T-helper 1 cell treated with Interleukin-12 subunit alpha and Interleukin-12 subunit beta and Interleukin-4 antibody, amounts not matched to agents 30 μg/mL and 1 μg/mL, for 36 hours (primary cell): ENCODE results near the gene PLOD1.
A peak's percentile ranks its signal among the peaks of the same experiment; 100 is the strongest.

Source experiments
- H3K27ac Mint-ChIP-seq: one replicate; pipeline ENCODE4 v1.8.0; 2021; ENCODE audit warnings: mild to moderate bottlenecking, mixed read lengths
- H3K27me3 Mint-ChIP-seq: one replicate; pipeline ENCODE4 v1.8.0; 2021; ENCODE audit warnings: low read depth, mixed read lengths
- H3K36me3 Mint-ChIP-seq: one replicate; pipeline ENCODE4 v1.8.0; 2021; ENCODE audit warnings: low read depth, mixed read lengths
- H3K4me1 Mint-ChIP-seq: one replicate; pipeline ENCODE4 v1.8.0; 2021; ENCODE audit warnings: low read depth, mixed read lengths
- H3K4me3 Mint-ChIP-seq: one replicate; pipeline ENCODE4 v1.8.0; 2021; ENCODE audit warnings: mild to moderate bottlenecking, moderate library complexity, mixed read lengths
- H3K9me3 Mint-ChIP-seq: one replicate; pipeline ENCODE4 v1.8.0; 2021; ENCODE audit warnings: mixed read lengths

The PLOD1 gene

DNA sequence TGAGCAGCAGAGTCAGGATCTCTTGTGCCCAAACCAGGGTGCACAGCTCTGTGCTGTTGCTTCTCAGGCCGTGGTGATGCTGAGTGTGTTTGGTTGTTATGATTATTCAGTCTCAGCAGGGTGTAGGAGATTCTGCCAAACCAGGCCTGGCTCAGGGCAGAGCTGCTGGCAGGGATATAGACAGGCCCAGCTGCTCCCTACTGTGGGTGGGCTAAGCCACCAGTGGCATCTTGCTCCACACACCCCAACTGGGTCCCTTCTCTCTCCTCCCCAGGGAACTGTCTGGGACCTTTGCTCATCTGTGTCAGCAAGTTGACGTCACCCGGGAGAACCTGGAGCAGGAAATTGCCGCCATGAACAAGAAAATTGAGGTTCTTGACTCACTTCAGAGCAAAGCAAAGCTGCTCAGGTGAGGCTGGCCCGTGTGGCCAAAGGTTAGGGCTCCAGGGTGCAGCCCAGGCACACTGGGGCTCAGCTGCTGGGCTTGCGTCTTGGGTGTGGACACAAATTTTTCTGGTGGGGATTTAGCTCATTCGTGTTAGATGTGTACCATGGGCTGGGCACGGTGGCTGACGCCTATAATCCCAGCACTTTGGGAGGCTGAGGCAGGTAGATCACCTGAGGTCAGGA lies 74.9 kb downstream of the PLOD1 start:
- Mint-ChIP-seq H3K27me3 (no peaks in the 10 kb centered on the region), H3K36me3 (peaks cover 63% of the 10 kb centered on the region), H3K4me1 (peaks cover 33% of the 10 kb centered on the region)

GRCh38 chr1:12010746-12011570 lies 76.4 kb downstream of the PLOD1 start:
- Mint-ChIP-seq H3K4me3 (no peak overlapping the region), H3K27me3 (no peaks in the 10 kb centered on the region), H3K36me3 (peaks cover 54% of the 10 kb centered on the region), H3K9me3 (no peaks in the 10 kb centered on the region), H3K4me1 (peaks cover 34% of the 10 kb centered on the region), H3K27ac (peak overlapping the region; percentile 15)

More for the DNA sequence above, 74.9 kb downstream of the PLOD1 start:
- Mint-ChIP-seq H3K27ac (no peak overlapping the region), H3K9me3 (no peaks in the 10 kb centered on the region), H3K4me3 (no peak overlapping the region)

DNA sequence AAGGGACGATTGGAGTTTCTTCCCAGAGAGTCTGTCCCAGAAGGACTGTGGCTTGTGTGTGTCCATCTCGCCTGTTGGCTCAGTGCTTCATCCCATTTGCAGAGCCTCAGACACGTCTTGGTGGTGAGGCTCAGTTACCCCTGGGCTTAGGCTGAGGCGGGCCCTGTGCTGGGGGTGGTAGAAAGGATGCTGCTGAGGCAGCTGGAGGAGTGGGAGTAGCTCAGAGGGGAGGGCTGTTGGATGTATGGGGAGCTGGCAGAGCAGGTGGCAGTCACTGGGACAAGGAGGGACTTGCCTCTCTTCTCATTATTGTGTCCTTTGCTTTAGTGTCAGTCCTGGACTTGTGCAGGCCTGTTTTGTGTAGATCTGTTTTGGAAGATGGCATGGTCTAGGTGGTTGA lies 77.5 kb downstream of the PLOD1 start:
- peak overlapping the region; percentile 18 for H3K4me3 Mint-ChIP-seq
- peaks cover 38% of the 10 kb centered on the region for H3K4me1 Mint-ChIP-seq
- H3K27ac Mint-ChIP-seq, result peak overlapping the region; percentile 85

DNA sequence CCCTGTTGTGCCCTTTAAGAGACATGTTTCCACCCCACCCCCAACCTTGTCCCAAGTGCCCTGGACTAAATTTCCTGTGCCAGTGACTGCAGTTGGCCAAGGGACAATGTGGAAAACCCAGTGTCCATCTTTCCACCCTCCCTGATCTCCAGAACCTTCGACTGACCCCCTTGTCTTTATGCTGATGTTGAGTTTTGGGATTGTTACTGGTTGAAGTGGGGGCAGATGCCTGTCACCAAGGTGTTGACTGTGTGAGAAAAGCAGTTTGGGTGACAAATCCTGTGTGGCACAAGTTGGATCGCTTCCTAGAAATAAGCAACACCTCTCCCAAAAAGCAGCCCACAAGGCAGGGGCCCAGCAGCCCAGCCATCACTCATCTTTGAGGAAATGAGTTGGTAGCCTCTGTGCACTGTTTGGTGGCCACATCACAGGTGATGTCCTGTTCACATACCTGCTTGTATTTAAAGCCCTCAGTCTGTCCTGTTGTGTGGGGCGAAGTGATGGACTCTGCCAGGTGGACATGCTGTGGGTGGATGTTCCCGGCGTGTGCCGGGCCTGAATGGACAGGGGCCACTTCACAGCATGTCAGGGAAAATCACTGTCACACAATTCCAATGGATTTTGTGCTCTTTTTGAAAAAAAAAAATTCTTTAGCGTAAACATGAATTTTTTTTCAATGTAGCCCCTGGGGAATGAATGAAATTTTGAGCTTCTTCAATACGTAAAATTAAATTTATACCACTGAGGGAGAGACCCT lies 78.2 kb downstream of the PLOD1 start:
- Mint-ChIP-seq H3K4me1 (peaks cover 38% of the 10 kb centered on the region), H3K4me3 (no peak overlapping the region), H3K36me3 (peaks cover 45% of the 10 kb centered on the region)

More for the DNA sequence above, 77.5 kb downstream of the PLOD1 start:
- H3K27me3 Mint-ChIP-seq, result no peaks in the 10 kb centered on the region
- H3K9me3 Mint-ChIP-seq, result no peaks in the 10 kb centered on the region
- peaks cover 51% of the 10 kb centered on the region for H3K36me3 Mint-ChIP-seq

GRCh38 chr1:12014141-12014991 lies 79.8 kb downstream of the PLOD1 start:
- Mint-ChIP-seq H3K4me3 (peak overlapping the region; percentile 37), H3K9me3 (no peaks in the 10 kb centered on the region), H3K27ac (peak overlapping the region; percentile 85), H3K36me3 (peaks cover 37% of the 10 kb centered on the region), H3K4me1 (peaks cover 38% of the 10 kb centered on the region), H3K27me3 (no peaks in the 10 kb centered on the region)

More for the DNA sequence above, 78.2 kb downstream of the PLOD1 start:
- Mint-ChIP-seq H3K27me3 (no peaks in the 10 kb centered on the region), H3K9me3 (no peaks in the 10 kb centered on the region), H3K27ac (peak overlapping the region; percentile 85)

DNA sequence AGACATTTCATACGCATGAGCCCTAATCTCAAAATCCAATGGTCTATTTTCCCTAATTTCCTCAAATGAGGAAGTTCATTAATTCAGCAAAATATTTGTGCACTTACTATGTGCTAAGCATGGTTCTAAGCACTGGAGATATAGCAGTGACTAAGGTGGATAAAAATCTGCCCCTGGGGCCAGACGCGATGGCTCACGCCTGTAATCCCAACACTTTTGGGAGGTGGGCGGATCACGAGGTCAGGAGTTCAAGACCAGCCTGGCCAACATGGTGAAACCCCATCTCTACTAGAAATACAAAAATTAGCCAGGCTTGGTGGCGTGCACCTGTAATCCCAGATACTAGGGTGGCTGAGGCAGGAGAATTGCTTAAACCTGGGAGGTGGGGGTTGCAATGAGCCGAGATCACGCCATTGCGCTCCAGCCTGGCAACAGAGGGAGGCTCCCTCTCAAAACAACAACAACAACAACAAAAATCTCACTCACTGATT lies 80.5 kb downstream of the PLOD1 start:
- Mint-ChIP-seq H3K4me1 (peaks cover 38% of the 10 kb centered on the region), H3K4me3 (no peak overlapping the region), H3K36me3 (peaks cover 32% of the 10 kb centered on the region), H3K9me3 (no peaks in the 10 kb centered on the region), H3K27me3 (no peaks in the 10 kb centered on the region), H3K27ac (peak overlapping the region; percentile 85)

DNA sequence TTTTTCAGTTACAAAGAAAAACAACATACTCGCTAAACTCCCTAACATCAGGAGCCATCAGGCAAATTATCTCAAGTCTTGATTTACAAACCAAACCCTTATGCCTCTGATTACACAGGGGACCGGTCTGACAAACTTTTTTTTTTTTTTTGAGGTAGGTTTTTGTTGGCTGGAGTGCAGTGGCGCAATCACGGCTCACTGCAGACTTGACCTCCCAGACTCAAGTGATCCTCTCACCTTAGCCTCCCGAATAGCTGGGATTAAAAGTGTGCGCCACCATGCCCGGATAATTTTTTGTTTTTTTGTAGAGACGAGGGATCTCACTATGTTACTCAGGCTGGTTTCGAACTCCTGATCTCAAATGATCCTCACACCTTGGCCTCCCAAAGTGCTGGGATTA lies 81.0 kb downstream of the PLOD1 start:
- H3K36me3 Mint-ChIP-seq, result peaks cover 28% of the 10 kb centered on the region
- no peak overlapping the region for H3K4me3 Mint-ChIP-seq
- no peaks in the 10 kb centered on the region for H3K27me3 Mint-ChIP-seq
- peaks cover 38% of the 10 kb centered on the region for H3K4me1 Mint-ChIP-seq
- no peaks in the 10 kb centered on the region for H3K9me3 Mint-ChIP-seq
- H3K27ac Mint-ChIP-seq, result peak overlapping the region; percentile 3

- Mint-ChIP-seq H3K27ac (peak overlapping the region; percentile 63), H3K36me3 (peaks cover 26% of the 10 kb centered on the region), H3K4me3 (no peak overlapping the region), H3K9me3 (no peaks in the 10 kb centered on the region), H3K4me1 (peaks cover 34% of the 10 kb centered on the region), H3K27me3 (no peaks in the 10 kb centered on the region)
Measured at GRCh38 chr1:12016182-12016581, 81.7 kb downstream of the PLOD1 start.

GRCh38 chr1:12019858-12020509 lies 85.5 kb downstream of the PLOD1 start:
- H3K27me3 Mint-ChIP-seq, result no peaks in the 10 kb centered on the region

DNA sequence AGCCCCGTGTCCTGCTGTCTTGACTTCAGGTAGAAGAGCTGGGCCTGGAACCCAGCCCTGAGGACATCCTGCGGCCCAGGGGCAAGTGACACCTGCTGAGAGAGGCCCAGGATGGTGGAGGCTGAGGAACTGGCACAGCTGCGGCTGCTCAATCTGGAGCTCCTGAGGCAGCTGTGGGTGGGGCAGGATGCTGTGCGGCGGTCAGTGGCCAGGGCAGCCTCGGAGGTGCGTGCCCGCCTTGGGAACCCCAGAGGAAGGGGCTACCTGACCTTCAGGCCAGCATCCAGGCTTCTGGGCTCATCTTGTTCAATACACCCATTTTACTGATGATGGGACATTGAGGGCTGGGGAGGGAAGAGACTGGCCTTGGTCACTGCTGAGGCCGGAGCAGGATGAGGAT lies 87.1 kb downstream of the PLOD1 start:
- no peak overlapping the region for H3K27ac Mint-ChIP-seq
- no peak overlapping the region for H3K4me3 Mint-ChIP-seq
- peaks cover 8% of the 10 kb centered on the region for H3K4me1 Mint-ChIP-seq
- peaks cover 22% of the 10 kb centered on the region for H3K36me3 Mint-ChIP-seq
- H3K27me3 Mint-ChIP-seq, result no peaks in the 10 kb centered on the region
- no peaks in the 10 kb centered on the region for H3K9me3 Mint-ChIP-seq

More at GRCh38 chr1:12019858-12020509, 85.5 kb downstream of the PLOD1 start:
- peak overlapping the region; percentile 80 for H3K4me3 Mint-ChIP-seq
- no peaks in the 10 kb centered on the region for H3K9me3 Mint-ChIP-seq
- H3K4me1 Mint-ChIP-seq, result peaks cover 8% of the 10 kb centered on the region
- H3K36me3 Mint-ChIP-seq, result peaks cover 11% of the 10 kb centered on the region
- H3K27ac Mint-ChIP-seq, result peak overlapping the region; percentile 82

- no peaks in the 10 kb centered on the region for H3K9me3 Mint-ChIP-seq
- H3K27me3 Mint-ChIP-seq, result no peaks in the 10 kb centered on the region
- H3K27ac Mint-ChIP-seq, result no peak overlapping the region
- H3K4me3 Mint-ChIP-seq, result no peak overlapping the region
- H3K36me3 Mint-ChIP-seq, result peaks cover 25% of the 10 kb centered on the region
- H3K4me1 Mint-ChIP-seq, result peaks cover 9% of the 10 kb centered on the region
Measured at GRCh38 chr1:12022036-12022435, 87.5 kb downstream of the PLOD1 start.
